Posterior cingulate gyrus (tissue), 11 donors: ENCODE data around the gene SERPINB1.
A peak's percentile ranks its signal among the peaks of the same experiment; 100 is the strongest.
"Not testable (repeated sequence)": the region's sequence is repeated elsewhere in the genome, so short reads cannot be mapped to it uniquely, and the experiment has no call there.

ENCODE experiments used
- DNase-seq, 10 donors: peaks; one replicate each; pipeline versions ENCODE4 v3.0.0 to v3.0.0-alpha.2; 2020 to 2021; ENCODE audit warnings: mixed read lengths in 3 of 10
- intact Hi-C: fragments of 100-400 bp; cut with DNase I; formaldehyde crosslinking; loops from one replicate; pipeline ENCODE4 v1.15.1; 2023

SERPINB1 gene

GRCh38 chr6:2841264-2842138, at the start of gene SERPINB1:
SERPINB1 (minus strand) TSS chr6:2841863; CDS start chr6:2840586, 1,277 bp downstream.
- intact Hi-C loops: loop anchor here (1.0 to 10.0 kb wide), 2 partner anchors 50 to 213 kb away; no protein-coding TSS in a partner anchor
- DNase-seq: peak; percentile 22 to 96 (median 61)

- intact Hi-C loops: no loop called here
Measured at GRCh38 chr6:2890976-2891767, 49.5 kb upstream of the SERPINB1 start.

GRCh38 chr6:2885967-2886735, 44.5 kb upstream of the SERPINB1 start:
- intact Hi-C loops: no loop called here
- DNase-seq: no peak

More at GRCh38 chr6:2890976-2891767, 49.5 kb upstream of the SERPINB1 start:
- no peak for DNase-seq

- intact Hi-C loops: no loop called here
- DNase-seq: no peak
Measured at GRCh38 chr6:2884804-2885203, 43.1 kb upstream of the SERPINB1 start.

GRCh38 chr6:2883673-2884072, 42.0 kb upstream of the SERPINB1 start:
- no peak for DNase-seq
- intact Hi-C loops: no loop called here

GRCh38 chr6:2881423-2881822, 39.8 kb upstream of the SERPINB1 start:
- no peak for DNase-seq
- intact Hi-C loops: no loop called here

GRCh38 chr6:2880156-2880555, 38.5 kb upstream of the SERPINB1 start:
- intact Hi-C loops, DNase-seq: not testable (repeated sequence)

- no peak for DNase-seq
- intact Hi-C loops: no loop called here
Measured at GRCh38 chr6:2877960-2878359, 36.3 kb upstream of the SERPINB1 start.

GRCh38 chr6:2877057-2877882, 35.6 kb upstream of the SERPINB1 start:
- DNase-seq: no peak
- intact Hi-C loops: no loop called here

DNA sequence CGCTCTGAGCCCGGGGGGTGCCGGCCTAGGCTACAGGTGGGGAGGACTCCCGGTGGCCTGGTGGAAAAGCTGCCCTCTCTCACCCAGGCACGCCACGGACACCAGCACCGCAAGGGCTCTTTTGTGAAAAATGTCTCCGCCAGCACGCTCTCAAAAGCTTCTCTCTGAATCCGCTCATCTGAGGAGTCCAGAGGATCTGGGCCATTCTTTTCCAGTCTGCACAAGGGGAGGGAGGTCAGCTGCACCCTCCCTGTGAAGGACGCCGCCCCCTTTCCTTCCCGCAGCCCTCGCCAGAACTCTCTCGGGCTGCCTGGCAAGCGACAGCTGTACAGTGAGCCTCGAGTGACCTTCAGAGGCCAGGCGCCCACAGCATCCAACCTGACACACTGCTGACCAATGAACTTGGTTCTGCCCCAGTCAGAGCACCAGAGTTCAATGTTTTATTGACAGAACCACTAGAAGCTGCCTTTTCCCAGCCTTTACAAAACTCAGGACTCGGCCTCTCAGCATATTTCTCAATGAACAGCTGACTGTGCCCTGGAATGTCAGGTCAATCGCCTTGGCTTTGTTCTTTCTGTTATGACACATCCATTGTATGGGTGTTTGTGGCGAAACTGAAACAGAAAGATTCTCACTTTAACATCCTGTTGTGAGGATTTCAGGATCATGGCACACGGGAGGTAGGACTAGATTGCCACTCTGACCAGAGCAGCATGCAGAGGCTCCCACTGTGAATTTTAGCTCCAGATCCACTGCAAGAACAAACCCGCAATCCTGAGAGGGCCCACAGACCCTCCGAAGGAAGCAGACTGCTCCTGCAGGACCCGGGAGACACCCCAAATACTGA, 34.8 kb upstream of the SERPINB1 start:
- peak in 2 of 10 donors; percentile 25 to 34 for DNase-seq
- intact Hi-C loops: no loop called here

- intact Hi-C loops: no loop called here
- peak in 7 of 10 donors; percentile 23 to 92 (median 35) for DNase-seq
Measured at GRCh38 chr6:2875359-2876191, 33.9 kb upstream of the SERPINB1 start.

DNA sequence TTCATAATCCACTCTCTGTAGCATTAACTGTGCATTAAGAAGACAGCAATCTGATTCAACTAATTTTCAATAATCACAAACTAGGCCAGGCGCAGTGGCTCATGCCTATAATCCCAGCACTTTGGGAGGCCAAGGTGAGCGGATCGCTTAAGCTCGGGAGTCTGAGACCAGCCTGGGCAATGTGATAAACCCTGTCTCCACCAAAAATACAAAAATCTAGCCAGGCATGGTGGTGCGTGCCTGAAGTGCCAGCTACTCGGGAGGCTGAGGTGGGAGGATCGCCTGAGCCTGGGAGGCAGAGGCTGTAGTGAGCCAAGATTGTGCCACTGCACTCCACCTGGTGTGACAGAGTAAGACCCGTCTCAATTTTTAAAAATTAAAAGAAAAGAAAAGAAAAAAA, 32.0 kb upstream of the SERPINB1 start:
- no peak for DNase-seq
- intact Hi-C loops: no loop called here

GRCh38 chr6:2872423-2873358, 31.0 kb upstream of the SERPINB1 start:
- intact Hi-C loops: no loop called here
- no peak for DNase-seq

DNA sequence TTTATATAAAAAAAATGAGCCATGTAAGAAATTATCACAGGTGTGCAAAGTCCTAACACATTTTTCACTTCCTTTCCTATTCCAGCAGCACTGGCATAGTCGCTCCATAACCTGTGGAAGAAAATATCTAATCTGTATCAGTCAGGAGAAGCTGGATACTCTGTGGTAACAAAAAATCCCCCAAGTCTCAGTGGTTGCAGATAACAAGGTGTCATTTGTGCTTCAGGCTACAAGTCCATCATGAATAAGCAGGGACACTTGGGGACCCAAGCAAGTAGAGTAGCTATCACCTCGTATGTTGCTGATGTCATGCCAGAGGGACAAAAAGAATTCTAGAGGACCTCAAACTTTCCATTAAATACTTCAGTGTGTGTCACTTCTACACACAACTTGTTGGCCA, 30.3 kb upstream of the SERPINB1 start:
- intact Hi-C loops: no loop called here
- no peak for DNase-seq

- intact Hi-C loops: no loop called here
Measured at GRCh38 chr6:2871102-2871501, 29.4 kb upstream of the SERPINB1 start.

DNA sequence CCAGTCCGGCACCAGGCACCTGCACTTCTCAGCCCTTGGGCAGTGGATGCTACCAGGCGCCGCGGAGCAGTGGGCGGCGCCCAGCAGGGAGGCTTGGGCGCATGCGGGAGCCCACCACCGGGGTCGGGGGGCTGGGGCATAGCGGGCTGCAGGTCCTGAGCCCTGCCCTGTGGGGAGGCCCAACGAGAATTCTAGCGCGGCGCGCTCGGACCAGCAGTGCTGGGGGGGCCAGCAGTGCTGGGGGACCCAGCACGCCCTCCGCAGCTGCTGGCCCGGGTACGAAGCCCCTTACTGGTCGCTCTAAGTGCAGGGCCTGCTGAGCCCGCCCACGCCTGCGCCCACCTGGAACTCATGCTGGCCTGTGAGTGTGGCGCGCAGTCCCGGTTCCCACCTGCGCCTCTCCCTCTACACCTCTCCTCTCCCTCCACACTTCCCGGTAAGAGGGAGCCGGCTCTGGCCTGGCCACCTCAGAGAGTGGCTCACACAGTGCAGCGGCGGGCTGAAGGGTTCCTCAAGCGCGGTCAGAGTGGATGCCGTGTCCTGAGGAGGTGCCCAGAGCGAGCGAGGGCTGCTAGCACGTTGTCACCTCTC, 28.5 kb upstream of the SERPINB1 start:
- intact Hi-C loops: no loop called here
- no peak for DNase-seq

More at GRCh38 chr6:2871102-2871501, 29.4 kb upstream of the SERPINB1 start:
- DNase-seq: no peak
